Stomach (tissue), 9 donors: Measurements from ENCODE around the gene PRKAR2B. TPM values are rescaled to one million over a fixed set of nuclear protein-coding genes. Genes with fewer than 3 reads are reported as not detected.

Source experiments
- DNase-seq, 2 donors: peaks; one replicate each; pipeline versions ENCODE4 v3.0.0 to v3.0.0-alpha.2; 2013 to 2019
- H3K27ac ChIP-seq, 5 donors: fragments of 200-600 bp in 4 of 5; sonication (generic) in 4 of 5; one replicate each; pipeline ENCODE4 v1.5.1; 2013 to 2019; ENCODE audit warnings: mild to moderate bottlenecking in 1 of 5, moderate library complexity in 1 of 5
- H3K27me3 ChIP-seq, 3 donors: fragments of 200-600 bp; sonication (generic); one replicate each; pipeline ENCODE4 v1.5.1; 2017 to 2019; ENCODE audit warnings: mixed run types in 1 of 3
- H3K36me3 ChIP-seq, 4 donors: fragments of 200-600 bp; sonication (generic); 1 replicate in 3 of 4; 2 replicates in 1 of 4; pipeline ENCODE4 v1.5.1; 2016 to 2019
- H3K4me1 ChIP-seq, 4 donors: fragments of 200-600 bp; sonication (generic); one replicate each; pipeline ENCODE4 v1.5.1; 2016 to 2019
- H3K4me3 ChIP-seq, 4 donors: fragments of 200-600 bp; sonication (generic) in 3 of 4; one replicate each; pipeline ENCODE4 v1.5.1; 2016 to 2019; ENCODE audit warnings: mild to moderate bottlenecking in 1 of 4
- H3K9me3 ChIP-seq, 4 donors: fragments of 200-600 bp; sonication (generic); one replicate each; pipeline ENCODE4 v1.5.1; 2016 to 2019
- EP300 ChIP-seq: sonication (generic); formaldehyde crosslinking; IDR thresholded peaks from one replicate; pipeline ENCODE4 v1.6.1; 2017; ENCODE audit warnings: antibody characterized with exemption
- POLR2A ChIP-seq, 4 donors: fragments of 450-650 bp; IDR thresholded peaks; one replicate each; pipeline ENCODE4 v1.6.1; 2016; ENCODE audit warnings: antibody characterized with exemption in 4 of 4, control low read depth in 2 of 4, mild to moderate bottlenecking in 1 of 4, moderate library complexity in 1 of 4
- POLR2AphosphoS5 ChIP-seq, 3 donors: sonication (generic); formaldehyde crosslinking; IDR thresholded peaks; one replicate each; pipeline ENCODE4 v1.6.1; 2016; ENCODE audit warnings: antibody characterized with exemption in 3 of 3
- WGBS, 5 donors: extraction: QIAGEN DNeasy Blood & Tissue Kit in 3 of 5; methylation state at CpG; one replicate each; pipeline versions ENCODE4 v1.1.5 to v1.1.7; 2013 to 2018; 5-methylcytosine and 5-hydroxymethylcytosine counted together
- intact Hi-C: fragments of 100-400 bp; cut with DNase I; formaldehyde crosslinking; loops from one replicate; pipeline ENCODE4 v1.15.1; 2023; ENCODE audit warnings: low total_unique reads
- polyA plus RNA-seq, 3 donors: library from polyadenylated mRNA; stranded (reverse); fragments of 200-250 nt; gene quantifications; one replicate each; pipeline ENCODE4 v1.2.3, GENCODE V29; 2013
- total RNA-seq, 5 donors: library from RNA; depleted of rRNA; stranded (reverse); fragments of >200 nt; gene quantifications; one replicate each; pipeline versions ENCODE4 v1.1.0 to v1.2.3, GENCODE V29; 2014 to 2016
- TF ChIP-seq, protein P1 (sequence below), 7 experiments: fragments of 450-650 bp in 4 of 7; fragments of 200-600 bp in 3 of 7; sonication (generic) in 3 of 7; IDR thresholded peaks; one replicate each; pipeline ENCODE4 v1.5.1; 2016 to 2019; ENCODE audit warnings: antibody characterized with exemption in 7 of 7, control low read depth in 2 of 7, mild to moderate bottlenecking in 1 of 7
- donor health status: healthy with polysubstance abuse.
- donor health status: Bipolar disorder and iron deficiency.
- donor health status: healthy.

Gene PRKAR2B
- total and polyA plus RNA-seq, 8 donors = 4.7 to 39.6 (median 15.2) TPM

DNA sequence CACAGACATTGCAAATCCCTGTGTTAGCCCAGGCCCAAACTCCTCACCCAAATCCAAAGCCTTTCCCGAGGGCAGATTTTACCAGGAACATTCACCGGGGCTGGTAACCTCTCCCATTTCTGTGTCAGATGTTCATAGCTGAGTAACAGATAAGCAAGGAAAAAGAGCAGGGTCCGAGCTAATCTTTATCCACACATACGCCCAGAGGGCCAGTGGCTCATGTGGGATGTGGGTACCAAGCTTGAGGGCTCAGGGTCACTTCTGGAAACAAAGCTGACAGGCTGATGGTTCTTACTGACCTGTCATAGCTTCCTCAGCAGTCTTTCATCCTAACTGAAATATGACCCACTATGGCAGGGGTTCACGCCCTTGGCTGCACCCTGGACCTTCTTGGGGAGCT, 164.1 kb downstream of the PRKAR2B start:
- Histone ChIP-seq H3K36me3 (peaks cover 7 to 70% (median 63%) of the 10 kb centered on the region in 4 donors), H3K27me3 (no peaks in the 10 kb centered on the region), H3K4me3 (no peak overlapping the region), H3K9me3 (no peaks in the 10 kb centered on the region), H3K27ac (peak overlapping the region in 4 of 5 donors; percentile 0 to 56 (median 36)), H3K4me1 (peaks cover 0 to 20% (median 12%) of the 10 kb centered on the region in 4 donors)
- no peak for DNase-seq
- no peak for TF ChIP-seq EP300
- no peak for TF ChIP-seq POLR2AphosphoS5 (IDR thresholded peaks at IDR 0.05)
- TF ChIP-seq POLR2A (IDR thresholded peaks at IDR 0.05) = no peak
- TF ChIP-seq, protein P1, sequence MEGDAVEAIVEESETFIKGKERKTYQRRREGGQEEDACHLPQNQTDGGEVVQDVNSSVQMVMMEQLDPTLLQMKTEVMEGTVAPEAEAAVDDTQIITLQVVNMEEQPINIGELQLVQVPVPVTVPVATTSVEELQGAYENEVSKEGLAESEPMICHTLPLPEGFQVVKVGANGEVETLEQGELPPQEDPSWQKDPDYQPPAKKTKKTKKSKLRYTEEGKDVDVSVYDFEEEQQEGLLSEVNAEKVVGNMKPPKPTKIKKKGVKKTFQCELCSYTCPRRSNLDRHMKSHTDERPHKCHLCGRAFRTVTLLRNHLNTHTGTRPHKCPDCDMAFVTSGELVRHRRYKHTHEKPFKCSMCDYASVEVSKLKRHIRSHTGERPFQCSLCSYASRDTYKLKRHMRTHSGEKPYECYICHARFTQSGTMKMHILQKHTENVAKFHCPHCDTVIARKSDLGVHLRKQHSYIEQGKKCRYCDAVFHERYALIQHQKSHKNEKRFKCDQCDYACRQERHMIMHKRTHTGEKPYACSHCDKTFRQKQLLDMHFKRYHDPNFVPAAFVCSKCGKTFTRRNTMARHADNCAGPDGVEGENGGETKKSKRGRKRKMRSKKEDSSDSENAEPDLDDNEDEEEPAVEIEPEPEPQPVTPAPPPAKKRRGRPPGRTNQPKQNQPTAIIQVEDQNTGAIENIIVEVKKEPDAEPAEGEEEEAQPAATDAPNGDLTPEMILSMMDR (IDR thresholded peaks at IDR 0.05) = no peak
- intact Hi-C loops = no loop called here
- 80 to 94% (median 89%) methylated on average over 5 of the region's 5 CpGs for WGBS, 5 donors

- DNase-seq = no peak
- H3K27me3 ChIP-seq = no peaks in the 10 kb centered on the region
- no peak for TF ChIP-seq POLR2AphosphoS5 (IDR thresholded peaks at IDR 0.05)
- TF ChIP-seq EP300 = no peak
- TF ChIP-seq POLR2A (IDR thresholded peaks at IDR 0.05) = no peak
- TF ChIP-seq, protein P1 (IDR thresholded peaks at IDR 0.05) = no peak
- H3K36me3 ChIP-seq = peaks cover 0 to 60% (median 53%) of the 10 kb centered on the region in 4 donors
- H3K9me3 ChIP-seq = no peaks in the 10 kb centered on the region
- intact Hi-C loops = no loop called here
- no peak overlapping the region for H3K27ac ChIP-seq
- H3K4me1 ChIP-seq = peaks cover 0 to 20% (median 12%) of the 10 kb centered on the region in 4 donors
- 89 to 98% (median 97%) methylated on average over 4 of the region's 4 CpGs for WGBS, 5 donors
- H3K4me3 ChIP-seq = no peak overlapping the region
Measured at GRCh38 chr7:107209565-107209964, 165.1 kb downstream of the PRKAR2B start.

DNA sequence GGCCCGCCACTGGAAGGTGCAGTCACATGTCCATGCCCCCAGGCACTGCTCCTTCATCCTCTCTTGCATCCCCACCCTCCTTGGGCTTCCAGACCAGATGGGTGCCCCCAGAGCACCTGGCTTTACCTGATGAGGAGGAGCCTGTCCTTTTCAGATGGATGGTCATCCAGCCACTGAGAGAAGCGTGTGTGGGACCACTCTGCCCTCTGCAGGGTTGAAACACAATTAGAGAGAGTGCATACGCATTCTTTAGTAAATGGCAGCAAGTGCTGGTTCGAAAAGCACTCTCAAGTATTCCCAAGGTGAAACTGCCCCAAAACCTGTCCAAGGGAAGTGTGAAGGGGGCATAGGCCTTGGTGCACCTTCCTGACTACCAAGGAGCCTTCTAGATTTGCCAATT, 165.9 kb downstream of the PRKAR2B start:
- no peaks in the 10 kb centered on the region for H3K27me3 ChIP-seq
- no peak overlapping the region for H3K4me3 ChIP-seq
- TF ChIP-seq, protein P1 (IDR thresholded peaks at IDR 0.05) = no peak
- no peak for TF ChIP-seq POLR2A (IDR thresholded peaks at IDR 0.05)
- TF ChIP-seq POLR2AphosphoS5 (IDR thresholded peaks at IDR 0.05) = no peak
- DNase-seq = no peak
- H3K27ac ChIP-seq = no peak overlapping the region
- intact Hi-C loops = no loop called here
- peaks cover 0 to 20% (median 12%) of the 10 kb centered on the region in 4 donors for H3K4me1 ChIP-seq
- 94 to 99% (median 98%) methylated on average over 4 of the region's 4 CpGs for WGBS, 5 donors
- H3K36me3 ChIP-seq = peaks cover 0 to 52% (median 45%) of the 10 kb centered on the region in 4 donors
- no peaks in the 10 kb centered on the region for H3K9me3 ChIP-seq

Other genes starting within 250 kb of the PRKAR2B start
- 10 to 100 TPM in 2 of 5 donors, 1 to 10 TPM in 3; 1.7 to 21.9 (median 7.0) TPM for gene PIK3CG, start 179.4 kb upstream of the PRKAR2B start, total RNA-seq
- gene PIK3CG, start 179.4 kb upstream of the PRKAR2B start, polyA plus RNA-seq = 1 to 10 TPM in 1 of 3 donors, under 1 TPM in 2; 0.15 to 1.4 (median 0.87) TPM
- gene HBP1, start 124.3 kb downstream of the PRKAR2B start, total RNA-seq = 100 to 1,000 TPM in 1 of 5 donors, 10 to 100 TPM in 4; 12.5 to 201 (median 86.2) TPM
- gene HBP1, start 124.3 kb downstream of the PRKAR2B start, polyA plus RNA-seq = 10 to 100 TPM; 30.4 to 42.6 (median 41.3) TPM